ENCODE measurements around the gene NOTCH2. TPM values are rescaled to one million over a fixed set of nuclear protein-coding genes. Genes with fewer than 3 reads are reported as not detected.
A peak's percentile ranks its signal among the peaks of the same experiment; 100 is the strongest.

NOTCH2 gene
- total RNA-seq, 1 donor from 2014 or later = 66.6 TPM

DNA sequence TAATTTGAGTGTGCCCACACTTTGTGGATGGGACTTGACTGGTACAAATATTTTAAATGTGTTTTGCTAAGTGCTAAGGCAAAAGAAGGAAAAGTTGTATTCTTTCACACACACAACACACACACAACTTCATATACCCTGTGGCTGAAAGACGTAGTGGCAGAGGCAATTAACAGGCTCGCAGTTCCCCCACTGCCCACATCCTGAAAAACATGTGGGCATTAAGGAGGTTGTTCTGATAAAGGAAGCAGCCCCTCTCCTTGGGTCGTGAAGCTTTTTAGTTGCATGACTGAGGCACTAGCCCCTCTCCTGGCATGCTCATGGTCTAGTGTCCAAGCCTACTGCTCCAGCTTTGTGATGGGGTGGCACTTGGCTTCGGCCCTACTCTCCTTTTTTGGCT, 158.8 kb downstream of the NOTCH2 start:
- no peak for TF ChIP-seq EZH2phosphoT487 (IDR thresholded peaks at IDR 0.05)
- TF ChIP-seq, protein P1, sequence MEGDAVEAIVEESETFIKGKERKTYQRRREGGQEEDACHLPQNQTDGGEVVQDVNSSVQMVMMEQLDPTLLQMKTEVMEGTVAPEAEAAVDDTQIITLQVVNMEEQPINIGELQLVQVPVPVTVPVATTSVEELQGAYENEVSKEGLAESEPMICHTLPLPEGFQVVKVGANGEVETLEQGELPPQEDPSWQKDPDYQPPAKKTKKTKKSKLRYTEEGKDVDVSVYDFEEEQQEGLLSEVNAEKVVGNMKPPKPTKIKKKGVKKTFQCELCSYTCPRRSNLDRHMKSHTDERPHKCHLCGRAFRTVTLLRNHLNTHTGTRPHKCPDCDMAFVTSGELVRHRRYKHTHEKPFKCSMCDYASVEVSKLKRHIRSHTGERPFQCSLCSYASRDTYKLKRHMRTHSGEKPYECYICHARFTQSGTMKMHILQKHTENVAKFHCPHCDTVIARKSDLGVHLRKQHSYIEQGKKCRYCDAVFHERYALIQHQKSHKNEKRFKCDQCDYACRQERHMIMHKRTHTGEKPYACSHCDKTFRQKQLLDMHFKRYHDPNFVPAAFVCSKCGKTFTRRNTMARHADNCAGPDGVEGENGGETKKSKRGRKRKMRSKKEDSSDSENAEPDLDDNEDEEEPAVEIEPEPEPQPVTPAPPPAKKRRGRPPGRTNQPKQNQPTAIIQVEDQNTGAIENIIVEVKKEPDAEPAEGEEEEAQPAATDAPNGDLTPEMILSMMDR (IDR thresholded peaks at IDR 0.05) = no peak

DNA sequence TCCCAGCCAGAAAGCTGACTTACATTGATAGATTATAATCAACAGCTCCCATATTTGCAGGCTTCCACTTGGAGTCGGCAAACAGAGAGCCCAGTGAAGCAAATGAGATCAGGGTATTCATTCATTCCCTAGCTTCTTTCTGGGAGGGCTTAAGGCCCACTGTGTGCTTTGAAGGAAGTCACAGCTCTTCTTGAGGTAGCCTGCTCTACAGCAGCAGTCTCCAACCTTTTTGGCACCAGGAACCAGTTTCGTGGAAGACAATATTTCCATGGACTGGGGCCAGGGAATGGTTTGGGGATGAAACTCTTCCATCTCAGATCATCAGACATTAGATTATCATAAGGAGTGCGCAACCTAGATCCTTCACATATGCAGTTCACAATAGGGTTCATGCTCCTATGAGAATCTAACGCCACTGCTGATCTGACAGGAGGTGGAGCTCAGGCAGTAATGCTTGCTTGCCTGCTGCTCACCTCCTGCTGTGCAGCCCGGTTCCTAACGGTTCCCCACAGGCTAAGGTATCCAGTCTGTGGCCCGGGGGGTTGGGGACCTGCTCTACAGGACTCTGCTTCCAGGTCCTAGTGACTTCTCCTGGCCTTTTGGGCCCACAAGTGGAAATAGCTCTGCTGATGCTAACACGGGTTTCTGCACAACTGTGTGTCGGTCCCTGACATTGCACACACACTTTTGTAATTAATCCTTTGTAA, 159.4 kb downstream of the NOTCH2 start:
- no peak for DNase-seq (ENCODE audit: low spot score)
- no peaks in the 10 kb centered on the region for H3K36me3 ChIP-seq
- Mint-ChIP-seq H3K36me3 (peaks cover 20% of the 10 kb centered on the region), H3K4me3 (no peak overlapping the region), H3K27ac (no peak overlapping the region), H3K4me1 (no peaks in the 10 kb centered on the region), H3K27me3 (ENCODE audit: insufficient read depth, low read depth) (peaks cover under 1% of the 10 kb centered on the region), H3K9me3 (peaks cover 6% of the 10 kb centered on the region)
- no peak overlapping the region for H3K27ac ChIP-seq
- peak overlapping the region; percentile 44 for H3K4me2 ChIP-seq
- H4K20me1 ChIP-seq (ENCODE audit: low read depth) = no peaks in the 10 kb centered on the region
- no peak overlapping the region for H3K9ac ChIP-seq
- H3K4me3 ChIP-seq = no peak overlapping the region
- no peak overlapping the region for H2AFZ ChIP-seq (replicated peaks)
- no peak for TF ChIP-seq EZH2 (IDR thresholded peaks at IDR 0.05)
- H3K4me1 ChIP-seq = peaks cover 9% of the 10 kb centered on the region
- no peaks in the 10 kb centered on the region for H3K79me2 ChIP-seq (ENCODE audit: low read depth)
- H3F3A ChIP-seq (ENCODE audit: low read depth) = no peaks in the 10 kb centered on the region
- no peaks in the 10 kb centered on the region for H3K27me3 ChIP-seq
- no peaks in the 10 kb centered on the region for H3K9me3 ChIP-seq (ENCODE audit: low read depth)

More for the DNA sequence above, 158.8 kb downstream of the NOTCH2 start:
- no peak overlapping the region for H3K4me3 ChIP-seq
- H3K27me3 ChIP-seq = no peaks in the 10 kb centered on the region
- Mint-ChIP-seq H3K4me1 (no peaks in the 10 kb centered on the region), H3K27me3 (ENCODE audit: insufficient read depth, low read depth) (peaks cover 3% of the 10 kb centered on the region), H3K4me3 (no peak overlapping the region), H3K36me3 (peaks cover 26% of the 10 kb centered on the region), H3K9me3 (peaks cover 6% of the 10 kb centered on the region), H3K27ac (no peak overlapping the region)
- H3K79me2 ChIP-seq (ENCODE audit: low read depth) = no peaks in the 10 kb centered on the region
- peaks cover 9% of the 10 kb centered on the region for H3K4me1 ChIP-seq
- no peaks in the 10 kb centered on the region for H4K20me1 ChIP-seq (ENCODE audit: low read depth)
- H3F3A ChIP-seq (ENCODE audit: low read depth) = no peaks in the 10 kb centered on the region
- no peaks in the 10 kb centered on the region for H3K9me3 ChIP-seq (ENCODE audit: low read depth)
- H3K36me3 ChIP-seq = no peaks in the 10 kb centered on the region
- H2AFZ ChIP-seq (replicated peaks) = no peak overlapping the region
- H3K4me2 ChIP-seq = peak overlapping the region; percentile 44
- no peak overlapping the region for H3K27ac ChIP-seq
- no peak overlapping the region for H3K9ac ChIP-seq
- no peak for DNase-seq (ENCODE audit: low spot score)

DNA sequence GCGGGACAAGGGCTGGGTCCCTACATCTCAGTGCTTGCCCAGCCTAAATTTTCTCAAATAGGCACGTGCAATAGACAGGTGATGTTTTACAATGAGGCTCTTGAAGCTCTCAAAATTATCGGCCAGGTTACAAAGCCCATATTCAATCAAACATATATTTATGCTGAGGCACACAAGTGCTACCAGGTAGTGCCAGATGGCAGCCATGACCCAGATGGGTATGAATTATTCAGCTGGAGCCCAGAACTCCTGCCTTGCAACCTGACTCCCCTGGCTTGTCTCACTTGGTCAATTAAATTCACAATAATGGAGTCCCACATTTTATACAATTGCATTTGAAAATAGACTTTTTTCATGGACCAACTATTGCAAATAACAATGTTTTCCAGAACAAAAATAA, 160.8 kb downstream of the NOTCH2 start:
- peaks cover 10% of the 10 kb centered on the region for H3K36me3 Mint-ChIP-seq
- H3K36me3 ChIP-seq = no peaks in the 10 kb centered on the region
- H3K27me3 Mint-ChIP-seq (ENCODE audit: insufficient read depth, low read depth) = no peaks in the 10 kb centered on the region
- no peak overlapping the region for H3K4me2 ChIP-seq
- no peaks in the 10 kb centered on the region for H3K27me3 ChIP-seq
- no peak overlapping the region for H3K4me3 ChIP-seq
- H3K79me2 ChIP-seq (ENCODE audit: low read depth) = no peaks in the 10 kb centered on the region
- H3K9ac ChIP-seq = no peak overlapping the region
- peaks cover 6% of the 10 kb centered on the region for H3K9me3 Mint-ChIP-seq
- no peak overlapping the region for H2AFZ ChIP-seq (replicated peaks)
- peaks cover 9% of the 10 kb centered on the region for H3K4me1 ChIP-seq
- no peak overlapping the region for H3K27ac Mint-ChIP-seq
- no peaks in the 10 kb centered on the region for H4K20me1 ChIP-seq (ENCODE audit: low read depth)
- TF ChIP-seq EZH2phosphoT487 (IDR thresholded peaks at IDR 0.05) (no peak), EZH2 (IDR thresholded peaks at IDR 0.05) (no peak)
- TF ChIP-seq, protein P1 (IDR thresholded peaks at IDR 0.05) = no peak
- H3K4me3 Mint-ChIP-seq = no peak overlapping the region
- H3K27ac ChIP-seq = no peak overlapping the region
- peaks cover 4% of the 10 kb centered on the region for H3K4me1 Mint-ChIP-seq
- no peaks in the 10 kb centered on the region for H3K9me3 ChIP-seq (ENCODE audit: low read depth)
- no peak for DNase-seq (ENCODE audit: low spot score)
- no peaks in the 10 kb centered on the region for H3F3A ChIP-seq (ENCODE audit: low read depth)

DNA sequence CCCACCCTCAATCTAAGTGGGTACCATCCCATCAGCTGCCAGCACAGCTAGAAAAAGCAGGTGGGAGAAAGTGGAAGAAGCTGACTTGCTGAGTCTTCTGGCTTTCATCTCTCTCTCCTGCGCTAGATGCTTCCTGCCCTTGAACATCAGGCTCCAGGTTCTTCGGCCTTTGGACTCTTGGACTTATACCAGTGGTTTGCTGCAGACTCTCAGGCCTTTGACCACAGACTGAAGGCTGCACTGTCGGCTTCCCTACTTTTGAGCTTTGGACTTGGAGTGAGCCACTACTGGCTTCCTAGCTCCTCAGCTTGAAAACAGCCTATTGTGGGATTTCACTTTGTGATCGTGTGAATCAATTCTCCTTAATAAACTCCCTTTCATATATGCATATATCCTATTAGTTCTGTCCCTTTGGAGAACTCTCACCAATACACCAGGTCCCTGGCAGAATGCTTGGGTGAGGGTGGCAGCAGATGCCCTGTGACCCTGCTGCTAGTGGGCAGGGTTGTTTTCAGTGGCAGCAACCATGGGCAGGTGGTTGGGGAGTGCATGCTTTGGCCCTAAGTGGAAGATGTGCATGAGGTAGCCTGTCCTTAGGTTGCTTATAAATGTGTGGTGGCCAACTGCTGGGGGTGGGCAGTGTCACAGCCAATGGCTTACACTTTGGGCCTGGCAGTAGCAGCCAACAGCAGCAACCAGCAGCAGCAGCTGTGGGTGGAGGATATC, 162.4 kb downstream of the NOTCH2 start:
- Mint-ChIP-seq H3K27ac (no peak overlapping the region), H3K27me3 (ENCODE audit: insufficient read depth, low read depth) (no peaks in the 10 kb centered on the region), H3K4me1 (peaks cover 7% of the 10 kb centered on the region), H3K4me3 (no peak overlapping the region), H3K36me3 (peaks cover 3% of the 10 kb centered on the region), H3K9me3 (peaks cover 6% of the 10 kb centered on the region)
- Histone ChIP-seq H3K27ac (no peak overlapping the region), H3K27me3 (no peaks in the 10 kb centered on the region), H3K9me3 (ENCODE audit: low read depth) (no peaks in the 10 kb centered on the region), H2AFZ (replicated peaks) (no peak overlapping the region), H3K4me2 (no peak overlapping the region), H3K9ac (no peak overlapping the region), H3K4me1 (peaks cover 9% of the 10 kb centered on the region), H3K79me2 (ENCODE audit: low read depth) (no peaks in the 10 kb centered on the region), H3F3A (ENCODE audit: low read depth) (no peaks in the 10 kb centered on the region), H3K4me3 (no peak overlapping the region), H3K36me3 (no peaks in the 10 kb centered on the region), H4K20me1 (ENCODE audit: low read depth) (no peaks in the 10 kb centered on the region)
- TF ChIP-seq EZH2 (IDR thresholded peaks at IDR 0.05) = no peak
- TF ChIP-seq EZH2phosphoT487 (IDR thresholded peaks at IDR 0.05) = no peak
- TF ChIP-seq, protein P1 (IDR thresholded peaks at IDR 0.05) = no peak
- DNase-seq (ENCODE audit: low spot score) = no peak
